GM19193 (cell line): ENCODE measurements around the gene CREM.

Experiments
- POLR2A ChIP-seq: IDR thresholded peaks from 4 replicates; pipeline ENCODE4 v1.6.1; 2011; ENCODE audit not compliant: insufficient read depth, insufficient read length; ENCODE audit errors: extremely low read depth

Gene CREM

DNA sequence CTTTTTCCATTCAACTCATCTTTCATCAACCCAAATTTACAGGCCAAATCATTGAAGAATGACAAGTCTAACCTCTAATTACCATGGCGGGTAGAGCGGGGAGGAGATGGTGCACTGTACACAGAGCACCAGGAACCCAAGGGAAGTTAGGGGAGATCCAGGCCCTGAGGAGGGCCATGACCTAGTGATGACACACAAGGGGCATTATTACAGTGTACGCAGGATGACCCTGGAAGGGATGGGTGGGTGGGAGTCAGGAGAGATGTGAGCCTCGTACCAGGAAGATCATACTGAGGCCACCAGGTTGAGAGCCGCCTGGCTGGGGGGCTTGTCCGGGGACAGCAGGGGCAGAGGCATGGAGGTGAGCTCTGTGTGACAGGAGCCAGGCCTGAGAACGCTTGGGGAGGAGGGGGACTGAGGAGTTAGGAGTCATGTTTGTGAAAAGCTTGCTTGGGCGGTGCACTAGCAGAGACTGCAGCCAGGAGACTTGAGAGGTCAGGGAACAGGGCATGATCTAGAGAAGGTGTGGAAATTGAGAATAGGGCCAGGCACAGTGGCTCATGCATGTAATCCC lies 120.2 kb downstream of the CREM start:
- TF ChIP-seq POLR2A = no peak

DNA sequence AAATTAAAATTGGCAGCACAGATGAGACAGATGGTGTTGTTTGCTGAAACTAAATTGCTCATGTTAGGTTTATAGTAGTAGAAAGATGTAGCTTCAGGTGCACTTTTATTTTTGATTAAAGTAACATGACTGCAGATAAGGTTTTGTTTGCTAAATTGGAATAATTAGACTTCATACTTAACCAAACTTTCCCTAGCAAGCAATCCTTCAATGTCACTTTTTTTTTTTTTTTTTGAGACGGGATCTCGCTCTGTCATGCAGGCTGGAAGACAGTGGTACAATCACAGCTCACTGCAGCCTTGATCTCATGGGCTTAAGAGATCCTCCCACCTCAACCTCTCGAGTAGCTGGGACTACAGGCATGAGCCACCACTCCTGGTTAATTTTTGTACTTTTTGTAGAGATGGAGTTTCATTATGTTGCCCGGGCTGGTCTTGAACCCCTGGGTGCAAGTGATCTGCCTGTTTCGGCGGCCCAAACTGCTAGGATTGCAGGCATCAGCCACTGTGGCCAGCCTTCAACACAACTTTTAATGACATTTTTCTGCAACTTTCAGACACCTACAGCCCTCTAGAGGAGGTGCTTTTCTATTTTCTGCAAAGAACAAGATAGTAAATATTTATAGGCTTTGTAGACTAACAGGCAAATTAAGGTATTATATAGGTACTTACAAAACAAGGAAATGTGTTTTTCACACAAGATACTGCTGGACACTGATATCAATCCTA lies 124.9 kb downstream of the CREM start:
- no peak for TF ChIP-seq POLR2A

DNA sequence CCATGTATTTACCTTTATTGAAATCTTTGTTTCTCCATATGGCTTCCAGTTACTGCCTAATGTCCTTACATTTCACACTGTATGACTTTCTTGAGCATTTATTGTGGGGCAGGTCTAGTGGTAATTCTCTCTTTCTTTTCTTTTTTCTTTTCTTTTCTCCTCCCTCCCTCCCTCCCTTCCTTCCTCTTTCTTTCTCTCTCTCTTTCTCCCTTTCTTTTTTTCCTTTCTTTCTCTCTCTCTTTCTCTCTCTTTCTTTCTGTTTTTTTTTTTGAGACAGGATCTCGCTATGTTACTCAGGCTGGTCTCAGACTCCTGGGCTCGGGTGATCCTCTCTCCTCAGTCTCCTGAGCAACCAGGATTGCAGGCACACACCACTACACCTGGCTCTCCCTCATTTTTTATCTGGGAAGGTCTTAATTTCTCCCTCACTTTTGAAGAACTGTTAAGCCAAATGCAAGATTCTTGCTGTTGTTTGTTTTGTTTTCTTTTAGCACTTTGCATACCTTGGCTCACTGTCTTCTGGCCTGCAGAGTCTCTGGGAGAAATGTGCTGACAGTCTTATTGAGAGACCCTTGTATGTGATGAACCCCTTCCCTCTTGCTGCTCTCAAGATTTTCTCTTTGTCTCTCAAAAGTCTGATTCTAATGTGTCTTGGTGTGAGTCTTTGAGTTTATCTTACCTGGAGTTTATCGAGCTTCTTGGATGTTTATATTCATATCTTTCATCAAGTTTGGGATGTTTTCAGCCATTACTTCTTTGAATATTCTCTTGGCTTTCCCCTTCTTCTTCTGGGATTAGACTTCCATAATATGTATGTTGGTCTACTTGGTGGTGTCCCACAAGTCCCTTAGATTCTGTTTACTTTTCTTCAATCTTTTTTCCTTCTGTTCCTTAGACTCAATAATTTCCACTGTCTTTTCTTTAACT lies 130.7 kb downstream of the CREM start:
- TF ChIP-seq POLR2A = no peak

DNA sequence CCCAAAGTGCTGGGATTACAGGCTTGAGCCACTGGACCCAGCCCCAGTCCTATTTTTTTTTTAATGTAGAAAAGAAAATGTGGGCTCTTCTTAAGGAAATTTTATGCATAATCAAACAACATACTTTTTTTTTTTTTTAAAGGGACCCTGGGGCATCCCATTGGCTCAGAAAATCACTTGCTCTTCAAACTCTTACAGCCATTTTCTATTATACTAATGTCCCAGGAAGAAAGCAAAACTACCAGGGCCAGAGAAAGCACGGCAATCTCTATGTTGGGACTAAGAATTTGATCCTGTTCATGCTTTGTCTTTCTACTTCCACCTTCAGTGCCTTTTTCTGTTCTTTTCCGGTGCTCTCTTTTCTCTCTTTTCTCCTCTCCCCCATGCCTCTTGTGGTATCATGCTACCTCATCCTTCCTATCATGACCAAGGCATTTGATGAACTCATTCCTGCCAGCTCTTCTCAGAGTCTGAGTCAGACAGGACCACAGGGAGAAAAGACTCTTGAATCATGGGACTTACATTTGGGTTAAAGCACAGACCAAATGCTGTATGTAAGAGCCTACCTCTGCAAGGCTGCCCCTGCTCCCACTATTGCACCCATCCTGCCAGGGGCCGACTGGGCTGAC lies 133.2 kb downstream of the CREM start:
- no peak for TF ChIP-seq POLR2A

DNA sequence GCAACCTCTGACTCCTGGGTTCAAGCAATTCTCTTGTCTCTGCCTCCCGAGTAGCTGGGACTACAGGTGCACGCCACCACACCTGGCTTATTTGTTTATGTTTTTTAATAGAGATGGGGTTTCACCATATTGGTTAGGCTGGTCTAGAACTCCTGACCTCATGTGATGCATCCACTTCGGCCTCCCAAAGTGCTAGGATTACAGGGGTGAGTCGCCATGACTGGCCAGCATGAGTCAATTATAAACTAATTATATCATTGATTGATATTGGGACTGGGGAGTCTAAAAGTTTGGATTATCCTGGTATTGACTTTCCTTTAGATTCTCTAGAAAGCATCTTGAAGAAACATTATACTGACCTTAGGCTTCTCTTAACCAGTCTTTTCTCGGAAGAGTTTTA lies 135.8 kb downstream of the CREM start:
- no peak for TF ChIP-seq POLR2A
